Panc1 (cell line): ENCODE data around the gene PML. TPM values are rescaled to one million over a fixed set of nuclear protein-coding genes. Genes with fewer than 3 reads are reported as not detected.
"Not testable (repeated sequence)": the region's sequence is repeated elsewhere in the genome, so short reads cannot be mapped to it uniquely, and the experiment has no call there.

ENCODE experiments used
- ATAC-seq: fragments of 200-7000 bp; cut with Tn5 transposase; 2 replicates; pipeline ENCODE4 v1.9.1; 2020; ENCODE audit warnings: mild to moderate bottlenecking, moderate library complexity
- BruUV-seq: library from RNA; stranded (reverse); fragments of 400-500 nt; replicated peaks from 2 replicates; lab custom pipeline; 2021; lab: Mats Ljungman, UMichigan
- CTCF ChIA-PET: fragments of 300-600 bp; sonication (Branson Sonifier 250); formaldehyde crosslinking; loops from one replicate; lab custom pipeline; 2022; ENCODE audit warnings: antibody characterized with exemption; lab: Charles Lee
- POLR2A ChIA-PET: fragments of 300-600 bp; sonication (Branson Sonifier 250); formaldehyde crosslinking; loops from one replicate; lab custom pipeline; 2022; ENCODE audit warnings: antibody characterized with exemption; lab: Charles Lee
- DNase-seq: peaks from one replicate; pipeline ENCODE4 v3.0.0-alpha.2; 2010; ENCODE audit warnings: low read depth, low spot score
- H3K27ac ChIP-seq: 2 replicates; pipeline ENCODE4 v1.5.1; 2011; ENCODE audit warnings: mild to moderate bottlenecking, low read length, inconsistent platforms
- H3K27me3 ChIP-seq: fragments of 200-500 bp; sonication (Bioruptor generic); 2 replicates; pipeline ENCODE4 v1.6.0; 2014; ENCODE audit warnings: low read length, inconsistent platforms; ENCODE audit not compliant: control insufficient read depth, insufficient read depth
- H3K36me3 ChIP-seq: fragments of 200-500 bp; sonication (Bioruptor generic); 2 replicates; pipeline ENCODE4 v1.5.1; 2014; ENCODE audit warnings: inconsistent platforms, mild to moderate bottlenecking, low read length, moderate library complexity; ENCODE audit not compliant: control insufficient read depth, insufficient read depth
- H3K4me1 ChIP-seq: 2 replicates; pipeline ENCODE4 v1.5.1; 2011; ENCODE audit warnings: inconsistent platforms, mild to moderate bottlenecking, low read length, moderate library complexity; ENCODE audit not compliant: control insufficient read depth, insufficient read depth
- H3K4me3 ChIP-seq, 2 experiments: 2 replicates each; pipeline ENCODE4 v1.5.1; 2011 to 2012; ENCODE audit warnings: low read depth in 2 of 2, low read length in 2 of 2, mild to moderate bottlenecking in 2 of 2, inconsistent platforms in 1 of 2, moderate library complexity in 1 of 2
- H3K9me3 ChIP-seq: fragments of 200-500 bp; sonication (Bioruptor generic); 2 replicates; pipeline ENCODE4 v1.5.1; 2014; ENCODE audit warnings: low read depth, mild to moderate bottlenecking, inconsistent platforms, low read length, moderate library complexity; ENCODE audit not compliant: control insufficient read depth, insufficient read depth
- CTCF ChIP-seq: fragments of 450-650 bp; IDR thresholded peaks from 2 replicates; pipeline ENCODE4 v1.5.1; 2017; ENCODE audit warnings: mild to moderate bottlenecking
- POLR2AphosphoS5 ChIP-seq: IDR thresholded peaks from 2 replicates; pipeline ENCODE4 v1.6.1; 2012; ENCODE audit warnings: mild to moderate bottlenecking, low read depth, low read length, moderate library complexity
- REST ChIP-seq, 2 experiments: IDR thresholded peaks; 2 replicates each; pipeline ENCODE4 v1.6.1; 2011 to 2012; ENCODE audit warnings: low read depth in 2 of 2, control low read depth in 1 of 2, low read length in 1 of 2, mild to moderate bottlenecking in 1 of 2, moderate library complexity in 1 of 2; ENCODE audit not compliant: insufficient read depth in 1 of 2
- SIN3A ChIP-seq: IDR thresholded peaks from 2 replicates; pipeline ENCODE4 v1.6.1; 2012; ENCODE audit warnings: low read depth, mild to moderate bottlenecking, low read length, moderate library complexity, borderline replicate concordance; ENCODE audit not compliant: insufficient read depth
- TCF7L2 ChIP-seq: IDR thresholded peaks from 2 replicates; pipeline ENCODE4 v1.6.1; 2011; ENCODE audit warnings: mild to moderate bottlenecking, low read depth, low read length, inconsistent platforms
- in situ Hi-C: cut with HindIII; loops from 2 replicates; pipeline ENCODE4 v1.10.0; 2016; ENCODE audit warnings: low sequenced_read_pairs, low pct_unique_long_range_greater_than_20kb
- intact Hi-C: fragments of 100-400 bp; cut with micrococcal nuclease; formaldehyde crosslinking; loops from one replicate; pipeline ENCODE4 v1.10.0; 2022; ENCODE audit not compliant: unreplicated experiment
- total RNA-seq: library from RNA; stranded (reverse); gene quantifications from one replicate; pipeline ENCODE4 v1.2.1, GENCODE V29; 2021; ENCODE audit not compliant: unreplicated experiment

PML gene
- total RNA-seq, 1 experiment from 2014 or later = 52.2 TPM

GRCh38 chr15:73960472-73961070 lies 33.9 kb upstream of the PML start:
- in situ Hi-C loops, DNase-seq, H3K4me1 ChIP-seq, POLR2A ChIA-PET, H3K9me3 ChIP-seq, H3K4me3 ChIP-seq, H3K36me3 ChIP-seq, H3K27ac ChIP-seq, H3K27me3 ChIP-seq, ATAC-seq, BruUV-seq, intact Hi-C loops: not testable (repeated sequence)
- CTCF ChIA-PET = interaction anchor here (2.8 kb wide), 1 partner anchor 9 kb away, joined by 8 read pairs; no protein-coding TSS in a partner anchor

GRCh38 chr15:73962433-73962832 lies 32.1 kb upstream of the PML start:
- no peaks in the 10 kb centered on the region for H3K9me3 ChIP-seq
- intact Hi-C loops (no loop called here), in situ Hi-C loops (no loop called here)
- POLR2A ChIA-PET = no interaction called here
- CTCF ChIA-PET = interaction anchor here (0.7 kb wide), 1 partner anchor 358 kb away, joined by 3 read pairs; no protein-coding TSS in a partner anchor
- ATAC-seq (no peak), DNase-seq (no peak)
- TF ChIP-seq POLR2AphosphoS5 (no peak), REST (IDR thresholded peaks at IDR 0.05; ENCODE audit: insufficient read depth in 1 of 2, low read depth in 2 of 2, low read length in 1 of 2) (no peak), CTCF (no peak), TCF7L2 (no peak), SIN3A (no peak)
- BruUV-seq = no TSS peak
- no peaks in the 10 kb centered on the region for H3K4me1 ChIP-seq
- no peak overlapping the region for H3K4me3 ChIP-seq
- no peak overlapping the region for H3K27ac ChIP-seq
- no peaks in the 10 kb centered on the region for H3K36me3 ChIP-seq
- no peaks in the 10 kb centered on the region for H3K27me3 ChIP-seq

- Histone ChIP-seq H3K9me3 (no peaks in the 10 kb centered on the region), H3K4me1 (no peaks in the 10 kb centered on the region), H3K36me3 (no peaks in the 10 kb centered on the region), H3K27ac (no peak overlapping the region), H3K4me3 (peak overlapping the region in 1 of 2 experiments; percentile 31; a peak in 1 of 4 replicates), H3K27me3 (no peaks in the 10 kb centered on the region)
- ChIA-PET POLR2A (no interaction called here), CTCF (interaction anchor here (0.6 to 2.5 kb wide), 5 partner anchors 14 to 397 kb away, joined by 3 to 13 read pairs (median 5); no protein-coding TSS in a partner anchor)
- peak; percentile 98 for TF ChIP-seq CTCF
- no peak for TF ChIP-seq POLR2AphosphoS5
- intact Hi-C loops (no loop called here), in situ Hi-C loops (no loop called here)
- BruUV-seq = no TSS peak
- DNase-seq (peak; percentile 70), ATAC-seq (peak; percentile 97)
Measured at GRCh38 chr15:73964736-73965093, 29.8 kb upstream of the PML start.
